GM12801 (cell line): ENCODE results near the gene OGG1.

Experiments used
- TF ChIP-seq, protein P1 (sequence below): IDR thresholded peaks from one replicate; pipeline ENCODE4 v1.5.1; 2011; ENCODE audit warnings: control low read depth; ENCODE audit not compliant: insufficient read length; ENCODE audit errors: extremely low read depth

The OGG1 gene

DNA sequence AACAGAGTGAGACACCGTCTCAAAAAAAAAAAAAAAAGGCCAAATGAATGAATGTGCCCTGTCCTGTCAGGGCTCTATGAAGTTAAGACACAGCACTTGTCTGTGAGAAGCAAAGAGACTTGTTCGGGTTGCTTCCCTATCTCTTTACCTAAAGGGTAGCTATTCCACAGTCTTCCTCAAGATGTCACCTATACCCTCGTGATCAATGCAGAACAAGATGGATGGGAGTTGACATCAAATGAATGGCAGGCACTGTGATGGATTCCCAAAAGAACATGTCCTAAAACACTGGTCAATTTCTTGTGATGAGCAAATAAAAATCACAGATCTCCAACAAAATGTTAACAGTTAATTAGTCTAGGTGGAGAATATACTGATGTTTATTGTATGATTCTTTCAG, 33.0 kb downstream of the OGG1 start:
- TF ChIP-seq, protein P1, sequence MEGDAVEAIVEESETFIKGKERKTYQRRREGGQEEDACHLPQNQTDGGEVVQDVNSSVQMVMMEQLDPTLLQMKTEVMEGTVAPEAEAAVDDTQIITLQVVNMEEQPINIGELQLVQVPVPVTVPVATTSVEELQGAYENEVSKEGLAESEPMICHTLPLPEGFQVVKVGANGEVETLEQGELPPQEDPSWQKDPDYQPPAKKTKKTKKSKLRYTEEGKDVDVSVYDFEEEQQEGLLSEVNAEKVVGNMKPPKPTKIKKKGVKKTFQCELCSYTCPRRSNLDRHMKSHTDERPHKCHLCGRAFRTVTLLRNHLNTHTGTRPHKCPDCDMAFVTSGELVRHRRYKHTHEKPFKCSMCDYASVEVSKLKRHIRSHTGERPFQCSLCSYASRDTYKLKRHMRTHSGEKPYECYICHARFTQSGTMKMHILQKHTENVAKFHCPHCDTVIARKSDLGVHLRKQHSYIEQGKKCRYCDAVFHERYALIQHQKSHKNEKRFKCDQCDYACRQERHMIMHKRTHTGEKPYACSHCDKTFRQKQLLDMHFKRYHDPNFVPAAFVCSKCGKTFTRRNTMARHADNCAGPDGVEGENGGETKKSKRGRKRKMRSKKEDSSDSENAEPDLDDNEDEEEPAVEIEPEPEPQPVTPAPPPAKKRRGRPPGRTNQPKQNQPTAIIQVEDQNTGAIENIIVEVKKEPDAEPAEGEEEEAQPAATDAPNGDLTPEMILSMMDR, result no peak

DNA sequence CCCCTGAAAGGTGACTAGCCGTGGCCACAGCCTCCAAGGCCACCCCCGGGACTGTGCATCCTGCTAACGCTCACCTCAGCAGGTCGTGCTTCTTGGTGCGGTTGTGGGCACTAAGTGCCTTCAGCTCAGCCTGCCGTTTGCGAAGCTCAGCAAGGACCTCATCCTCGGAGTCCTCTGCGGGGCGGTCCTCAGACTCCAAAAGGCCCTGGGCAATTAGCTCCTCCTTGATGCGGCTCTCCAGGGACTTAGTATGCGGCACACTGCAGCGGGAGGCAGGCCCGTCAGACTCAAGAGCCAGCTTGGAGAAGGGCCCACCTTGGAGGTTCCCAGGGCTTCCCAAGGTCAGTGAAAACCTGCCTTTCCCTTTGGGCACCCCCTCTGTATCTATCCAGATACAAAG, 34.2 kb downstream of the OGG1 start:
- TF ChIP-seq, protein P1, result no peak

DNA sequence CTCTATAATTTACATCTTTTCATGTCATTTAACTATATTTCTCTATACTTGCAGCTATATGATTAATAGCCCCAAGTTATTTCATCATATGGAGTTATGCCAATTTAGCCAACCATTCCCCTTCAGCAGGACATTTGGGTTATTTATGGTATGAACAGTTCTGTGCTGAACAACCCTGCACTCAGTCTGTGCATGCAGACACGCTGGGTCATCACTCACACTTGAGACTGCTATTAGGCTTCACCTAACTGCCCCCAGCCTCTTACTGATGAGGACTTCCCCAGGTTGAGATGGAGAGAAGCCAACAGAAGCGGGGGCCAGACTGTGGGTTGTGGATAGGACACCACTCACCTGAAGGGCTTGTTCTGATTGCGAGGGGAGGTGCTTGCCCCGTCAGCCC, 35.2 kb downstream of the OGG1 start:
- TF ChIP-seq, protein P1, result no peak

DNA sequence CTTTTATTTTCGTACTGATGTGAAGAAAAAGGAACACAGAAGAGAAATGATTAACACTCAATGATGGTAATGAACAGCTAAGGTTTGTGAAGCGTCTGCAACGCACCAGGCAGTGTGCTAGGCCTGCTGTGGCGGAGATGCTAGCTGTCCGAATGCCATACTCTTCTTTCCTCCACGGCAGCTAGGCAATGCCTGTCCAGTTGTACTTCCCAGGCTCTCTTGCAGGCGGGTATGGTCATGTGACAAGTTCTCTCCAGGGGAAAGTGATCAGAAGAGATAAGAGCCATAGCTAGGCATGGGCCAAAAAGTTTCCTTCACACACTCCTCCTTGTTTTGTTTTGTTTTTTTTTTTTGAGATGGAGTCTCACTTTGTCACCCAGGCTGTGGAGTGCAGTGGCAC, 35.9 kb downstream of the OGG1 start:
- TF ChIP-seq, protein P1, result no peak

DNA sequence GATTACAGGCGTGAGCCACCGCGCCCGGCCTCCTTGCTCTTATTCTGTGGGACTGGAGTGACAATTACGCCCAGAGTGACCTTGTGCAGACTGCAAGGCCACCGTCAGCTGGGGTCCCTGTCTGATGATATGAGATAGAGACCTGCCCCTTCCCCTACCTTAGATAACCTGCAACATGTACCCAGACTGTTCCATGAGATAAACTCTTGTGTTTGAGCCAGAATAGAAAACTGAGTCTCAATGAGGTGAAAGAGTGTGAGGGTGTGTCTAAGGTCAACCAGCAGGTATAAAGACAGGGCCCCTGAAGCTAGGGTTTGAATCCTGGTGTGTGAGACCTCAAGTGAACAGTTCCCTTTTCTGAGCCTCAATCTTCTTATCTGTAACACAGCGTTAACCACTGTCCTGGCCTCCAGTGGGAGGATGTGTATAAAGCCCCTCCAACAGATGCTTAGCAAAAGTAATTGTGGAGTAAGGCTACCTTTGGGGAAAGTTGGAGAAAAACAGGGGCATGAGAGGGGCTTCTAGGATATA, 36.5 kb downstream of the OGG1 start:
- TF ChIP-seq, protein P1, result no peak

DNA sequence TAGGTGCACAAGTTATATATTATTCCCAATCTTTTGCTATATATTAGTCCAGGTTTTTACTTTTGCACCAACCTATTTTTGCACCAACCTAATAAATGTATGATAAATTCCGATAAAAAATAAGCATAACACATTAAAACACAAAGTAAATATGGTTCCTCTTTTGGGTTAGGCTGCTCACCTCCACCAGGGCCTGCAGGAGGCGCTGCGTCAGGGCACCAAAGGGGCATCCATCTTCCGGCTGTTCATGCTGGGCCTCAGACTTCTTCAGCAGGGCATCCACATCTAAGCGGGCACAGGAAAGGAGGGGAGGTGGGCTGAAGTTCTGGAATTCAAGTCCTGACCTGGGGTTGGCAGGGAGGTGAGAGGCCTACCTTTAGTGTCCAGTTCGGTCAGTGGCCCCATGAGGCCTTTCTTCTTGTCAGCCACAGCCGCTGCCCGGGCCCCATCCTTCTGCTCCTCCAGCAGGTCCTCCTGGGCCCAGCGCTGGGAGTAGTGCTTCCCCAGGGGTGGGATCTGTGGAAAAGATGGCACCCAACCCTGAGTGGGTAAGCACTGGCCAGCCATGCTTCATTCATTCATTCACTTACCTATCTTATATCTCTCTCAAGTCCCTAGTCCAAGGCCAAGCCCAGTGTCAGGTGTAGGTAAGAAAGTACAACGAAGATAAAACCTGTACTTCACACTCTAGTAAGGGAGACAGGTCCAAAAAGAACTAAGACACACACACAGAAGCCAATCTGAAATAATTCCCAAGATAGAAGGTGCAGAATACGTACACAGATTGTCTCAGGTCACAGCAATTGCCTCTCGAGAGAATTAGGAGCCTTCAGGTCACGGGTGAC, 37.3 kb downstream of the OGG1 start:
- TF ChIP-seq, protein P1, result no peak

DNA sequence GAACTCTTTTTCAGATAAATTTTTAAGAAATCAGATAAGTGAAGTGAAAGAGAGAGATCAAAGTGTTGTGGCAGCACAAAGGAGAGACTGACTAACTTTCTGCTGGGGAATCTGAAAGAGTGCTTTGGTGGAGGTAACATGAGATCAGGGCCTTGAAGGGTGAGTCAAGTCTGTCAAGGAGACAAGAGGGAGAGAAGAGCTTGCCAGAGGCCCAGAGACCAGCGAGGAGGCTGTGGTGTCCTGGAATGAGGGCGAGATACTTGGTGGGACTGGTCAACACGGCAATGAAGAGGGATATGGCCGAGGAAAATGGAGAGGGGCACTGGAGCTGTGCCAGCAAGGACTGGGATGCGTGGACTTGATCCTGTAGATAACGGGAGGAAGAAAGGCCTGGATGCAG, 38.0 kb downstream of the OGG1 start:
- TF ChIP-seq, protein P1, result no peak
